AG20443 (cell line): ENCODE results near the gene DLEC1.

Experiments used
- DNase-seq: peaks from one replicate; pipeline ENCODE4 v3.0.0; 2012; ENCODE audit warnings: low spot score, mixed read lengths

The DLEC1 gene

DNA sequence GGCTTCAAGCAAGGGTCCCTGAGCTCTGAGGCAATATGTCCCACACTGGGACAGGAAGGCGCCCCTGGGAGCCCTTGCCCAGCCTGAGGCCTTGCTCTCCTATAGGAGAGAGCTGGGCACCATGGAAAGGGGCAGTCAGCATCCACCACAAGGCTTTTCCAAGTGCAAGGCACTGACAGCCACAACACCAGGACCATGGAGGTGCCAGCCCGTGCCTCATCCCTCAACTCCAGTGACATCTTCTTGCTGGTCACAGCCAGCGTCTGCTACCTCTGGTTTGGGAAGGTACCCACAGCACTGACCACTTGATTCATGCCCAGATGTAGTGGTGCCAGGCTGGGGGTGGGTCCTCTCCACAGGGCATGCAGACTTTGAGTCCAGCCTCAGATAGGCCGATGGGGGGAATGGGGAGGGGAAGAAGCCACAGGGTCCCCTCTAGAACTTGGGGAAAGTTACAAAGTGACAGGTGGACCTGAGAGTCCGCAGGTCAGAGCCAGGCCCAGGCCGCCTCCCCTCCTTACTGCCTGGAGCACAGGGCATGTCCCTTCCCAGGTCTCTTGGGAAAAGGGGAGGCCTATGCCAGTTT lies 36.6 kb upstream of the DLEC1 start:
- DNase-seq = no peak

DNA sequence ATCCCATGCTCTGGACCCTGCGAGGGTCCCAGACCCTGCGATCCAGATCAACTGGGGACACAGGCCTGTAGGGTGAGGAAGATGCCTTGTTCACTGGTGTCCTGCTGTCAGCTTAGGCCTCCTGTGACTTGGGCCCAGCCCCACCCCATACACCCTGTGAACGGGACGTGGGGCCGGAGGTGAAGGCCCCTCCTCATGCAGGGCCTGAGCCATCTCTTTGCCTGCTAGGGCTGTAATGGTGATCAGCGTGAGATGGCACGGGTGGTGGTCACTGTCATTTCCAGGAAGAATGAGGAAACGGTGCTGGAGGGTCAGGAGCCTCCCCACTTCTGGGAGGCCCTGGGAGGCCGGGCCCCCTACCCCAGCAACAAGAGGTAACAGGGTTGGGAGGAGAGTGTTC lies 36.1 kb upstream of the DLEC1 start:
- no peak for DNase-seq

GRCh38 chr3:38003371-38003816 lies 35.6 kb upstream of the DLEC1 start:
- DNase-seq = peak; percentile 70

DNA sequence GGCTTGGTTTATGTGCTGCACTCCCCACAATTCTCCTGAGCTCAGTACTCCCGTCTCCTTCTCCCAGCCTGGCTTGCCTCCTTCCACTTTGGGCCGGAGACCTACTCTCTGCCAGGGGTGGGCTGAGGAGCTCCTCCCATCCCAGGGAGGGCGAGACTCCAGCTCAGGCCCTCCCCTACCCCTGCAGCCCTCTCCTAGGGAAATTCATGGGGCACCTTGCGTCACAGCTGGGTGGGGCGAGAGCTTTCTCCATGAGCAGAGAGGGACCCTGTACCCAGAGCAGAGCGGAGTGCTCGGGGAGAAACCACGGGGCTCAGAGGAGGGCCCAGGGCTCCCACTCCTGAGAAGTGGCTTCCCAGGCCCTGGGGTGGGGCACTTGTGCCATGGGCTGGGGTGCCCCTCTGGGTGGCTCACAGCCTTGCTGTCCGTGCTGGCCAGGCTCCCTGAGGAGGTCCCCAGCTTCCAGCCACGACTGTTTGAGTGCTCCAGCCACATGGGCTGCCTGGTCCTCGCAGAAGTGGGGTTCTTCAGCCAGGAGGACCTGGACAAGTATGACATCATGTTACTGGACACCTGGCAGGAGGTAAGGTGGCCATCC lies 35.1 kb upstream of the DLEC1 start:
- DNase-seq = no peak

DNA sequence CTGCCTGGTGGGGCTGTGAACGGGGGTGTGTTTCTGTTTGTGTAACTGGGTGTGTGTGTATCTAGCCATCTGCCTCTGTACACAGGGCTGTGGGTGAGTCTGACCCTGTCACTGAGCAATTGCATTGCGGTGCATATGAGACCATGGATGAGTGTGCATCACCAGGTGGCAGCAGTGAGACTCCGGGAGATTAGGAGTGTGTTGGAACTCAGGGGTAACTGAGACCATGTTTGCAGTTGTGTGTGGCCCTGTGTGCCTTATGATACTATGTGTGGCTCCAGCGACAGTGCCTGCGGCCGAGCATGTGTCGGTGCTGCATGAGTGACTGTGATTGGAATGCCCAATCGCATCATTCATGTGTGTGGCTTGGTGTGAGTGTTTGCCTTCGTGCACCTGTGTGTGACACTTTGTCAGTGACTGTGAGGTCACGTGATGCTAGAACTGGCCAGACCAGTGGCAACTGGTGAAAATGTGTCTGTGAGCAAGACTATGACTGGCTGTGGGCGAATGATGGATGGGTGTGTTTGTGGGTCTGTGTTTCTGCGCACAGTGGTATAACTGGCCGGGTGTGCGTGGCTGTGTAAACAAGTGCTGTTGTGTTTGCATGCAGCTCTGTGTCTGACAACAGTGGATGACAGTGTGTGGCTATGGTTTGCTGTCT lies 34.5 kb upstream of the DLEC1 start:
- DNase-seq = peak; percentile 74

DNA sequence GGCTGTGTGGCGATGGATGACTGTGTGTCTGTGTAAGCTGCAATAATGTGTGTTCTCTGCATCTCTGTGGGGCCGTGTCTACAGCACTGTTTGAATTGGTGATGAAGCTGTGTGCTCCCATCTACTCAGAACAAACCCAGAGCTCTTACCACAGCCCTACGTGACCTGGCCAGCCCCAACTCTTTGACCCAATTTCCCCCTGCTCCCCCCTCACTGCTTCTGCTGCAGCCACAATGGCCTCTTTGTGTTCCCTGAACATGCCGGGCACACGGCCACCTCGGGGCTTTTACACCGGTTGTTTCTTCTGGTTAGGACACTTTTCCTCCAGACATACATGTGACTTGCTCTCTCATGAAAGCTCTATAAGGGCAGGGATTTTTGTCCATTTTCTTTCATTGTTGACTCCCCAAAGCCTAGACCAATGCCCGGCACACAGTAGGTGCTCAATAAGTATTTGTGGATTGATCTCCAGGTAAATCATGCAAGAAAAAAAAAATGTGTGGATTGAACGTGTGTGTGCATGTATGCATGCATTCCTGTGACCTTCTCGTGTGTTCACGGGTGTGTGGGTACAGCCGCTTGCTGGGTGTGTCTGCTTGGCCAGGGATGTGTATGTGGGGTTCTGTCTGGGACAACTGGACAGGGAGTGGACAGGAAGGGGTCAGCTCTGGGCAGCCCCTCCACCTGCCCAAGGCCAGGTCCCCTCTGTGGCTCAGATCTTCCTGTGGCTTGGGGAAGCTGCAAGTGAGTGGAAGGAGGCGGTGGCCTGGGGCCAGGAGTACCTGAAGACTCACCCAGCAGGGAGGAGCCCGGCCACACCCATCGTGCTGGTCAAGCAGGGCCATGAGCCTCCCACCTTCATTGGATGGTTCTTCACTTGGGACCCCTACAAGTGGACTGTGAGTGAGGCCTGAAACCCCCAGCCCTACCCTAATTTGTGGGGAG lies 33.7 kb upstream of the DLEC1 start:
- no peak for DNase-seq

DNA sequence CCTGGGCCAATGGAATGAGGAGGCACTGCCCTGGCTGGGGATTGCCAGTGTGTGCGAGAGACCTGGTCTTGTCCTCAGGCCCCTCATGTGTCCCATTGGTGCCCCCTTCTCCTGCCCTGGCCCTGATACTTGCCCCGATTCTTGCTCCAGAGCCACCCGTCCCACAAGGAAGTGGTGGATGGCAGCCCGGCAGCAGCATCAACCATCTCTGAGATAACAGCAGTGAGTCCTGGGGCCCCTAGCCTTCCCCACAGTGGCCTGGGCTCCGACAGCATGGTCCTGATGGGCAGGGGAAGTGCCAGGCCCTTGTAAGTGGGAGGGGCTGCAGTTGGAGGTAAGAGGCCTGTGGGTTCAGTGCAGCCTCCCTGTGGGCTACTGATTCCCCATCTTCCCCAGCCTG lies 33.0 kb upstream of the DLEC1 start:
- no peak for DNase-seq

DNA sequence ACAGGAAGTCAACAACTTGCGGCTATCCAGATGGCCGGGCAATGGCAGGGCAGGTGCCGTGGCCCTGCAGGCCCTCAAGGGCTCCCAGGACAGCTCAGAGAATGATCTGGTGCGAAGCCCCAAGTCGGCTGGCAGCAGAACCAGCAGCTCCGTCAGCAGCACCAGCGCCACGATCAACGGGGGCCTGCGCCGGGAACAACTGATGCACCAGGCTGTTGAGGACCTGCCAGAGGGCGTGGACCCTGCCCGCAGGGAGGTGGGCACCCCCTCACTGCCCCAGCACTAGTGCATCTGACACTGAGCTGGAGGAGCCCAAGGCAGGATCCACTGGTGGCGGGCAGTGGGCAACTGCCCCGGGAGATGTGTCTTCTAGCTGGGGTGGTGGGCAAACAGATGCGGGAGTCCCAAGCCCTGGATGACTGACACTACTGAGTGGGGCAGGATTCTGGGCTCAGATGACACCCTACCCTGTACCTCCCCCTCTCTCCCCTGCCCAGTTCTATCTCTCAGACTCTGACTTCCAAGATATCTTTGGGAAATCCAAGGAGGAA lies 32.5 kb upstream of the DLEC1 start:
- DNase-seq = no peak

DNA sequence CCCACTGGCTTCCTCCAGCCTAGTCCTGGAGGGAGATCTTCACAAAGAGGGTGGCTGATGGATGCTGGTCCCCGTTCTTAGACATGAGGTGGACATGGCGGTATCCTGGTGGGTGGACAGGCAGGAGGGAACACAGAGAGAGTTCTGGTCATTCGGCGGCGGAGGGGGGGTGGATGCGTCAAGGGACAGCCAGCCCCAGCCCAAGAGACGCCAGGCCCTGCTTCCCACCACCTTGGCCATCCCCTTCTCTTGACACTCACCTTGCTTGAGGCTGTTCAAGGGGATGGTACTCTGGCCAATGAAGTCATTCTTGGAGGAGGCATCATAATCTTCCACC lies 31.3 kb upstream of the DLEC1 start:
- DNase-seq = no peak

DNA sequence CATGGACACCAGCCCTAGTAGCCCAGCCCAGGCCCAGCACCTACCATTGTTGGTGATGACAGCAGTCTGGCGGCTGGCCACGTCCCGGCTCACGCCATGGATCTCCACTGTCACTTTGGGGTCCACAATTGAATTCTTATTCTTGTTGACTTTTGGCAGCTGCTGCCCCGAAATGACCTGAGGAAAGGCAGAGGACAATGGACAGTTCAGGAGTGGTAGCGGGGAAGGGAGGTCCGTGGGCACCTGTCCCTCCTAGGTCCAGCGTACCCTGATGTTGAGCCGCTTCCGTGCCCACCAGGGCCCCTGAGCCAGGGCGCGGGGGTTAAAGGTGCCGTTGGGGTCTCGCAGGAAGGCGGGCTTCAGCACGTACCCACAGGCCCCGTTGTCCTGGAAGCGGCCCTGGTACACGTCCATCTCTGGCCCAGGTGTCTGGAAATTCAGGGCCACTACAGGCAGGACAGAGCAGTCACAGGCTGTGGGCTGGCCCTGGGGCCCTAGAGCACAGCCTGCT lies 30.8 kb upstream of the DLEC1 start:
- DNase-seq = no peak

GRCh38 chr3:38008971-38009580 lies 29.9 kb upstream of the DLEC1 start:
- no peak for DNase-seq

DNA sequence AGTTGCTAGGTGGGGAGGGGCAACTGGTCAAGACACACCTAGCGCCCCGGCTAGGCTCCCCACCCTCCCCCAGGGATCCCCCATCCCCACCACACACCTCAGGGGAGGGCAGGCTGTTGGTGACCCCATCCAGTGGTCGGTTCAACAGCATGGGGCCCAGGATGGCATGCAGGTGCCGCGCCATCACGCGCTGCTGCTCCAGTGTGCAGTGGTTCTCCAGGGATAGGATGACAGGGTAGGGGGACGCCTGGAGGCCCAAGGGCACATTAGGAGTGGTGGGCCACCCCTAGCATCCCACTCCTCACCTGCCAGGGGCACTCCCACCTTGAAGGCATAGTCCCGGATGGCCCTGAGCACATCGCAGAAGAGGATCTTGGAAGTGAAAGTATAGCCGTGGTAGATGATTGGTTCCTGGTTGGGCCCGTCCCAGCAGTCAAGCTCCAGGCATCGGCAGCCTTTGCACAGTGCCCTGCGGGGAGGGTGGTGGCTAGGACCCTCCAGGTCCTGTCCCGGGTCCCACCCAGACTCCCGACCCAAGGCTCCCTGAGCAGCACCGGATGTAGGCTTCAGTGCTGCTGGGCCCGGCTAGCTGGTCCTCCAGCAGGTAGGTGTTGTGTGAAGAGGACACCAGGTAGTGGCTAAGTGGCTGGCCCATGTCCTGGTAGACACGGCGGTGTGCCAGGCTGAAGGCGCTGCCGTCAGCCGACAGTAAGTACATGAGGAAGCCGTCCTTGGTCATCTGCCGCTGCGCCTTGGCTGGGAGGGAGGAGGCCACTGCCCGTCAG lies 29.0 kb upstream of the DLEC1 start:
- no peak for DNase-seq

GRCh38 chr3:38011111-38011510 lies 27.9 kb upstream of the DLEC1 start:
- DNase-seq = no peak

DNA sequence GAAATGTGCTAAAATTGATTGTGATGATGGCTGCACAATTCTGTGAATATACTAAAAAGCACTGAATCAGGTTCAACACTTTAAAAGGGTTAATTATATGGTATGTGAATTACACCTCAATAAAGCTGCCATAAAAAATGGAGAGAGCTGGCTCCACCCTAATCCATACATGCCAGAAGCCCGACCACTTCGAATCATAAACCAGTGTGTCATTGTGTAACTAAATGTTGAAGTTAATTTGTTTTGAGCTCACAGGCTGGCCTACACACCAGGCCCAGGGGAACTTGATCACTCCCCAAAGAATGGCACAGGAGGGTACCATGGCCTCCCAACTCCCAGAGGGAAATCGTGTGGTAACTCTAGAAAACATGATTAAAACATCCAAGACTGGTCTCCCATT lies 23.5 kb upstream of the DLEC1 start:
- DNase-seq = no peak

- DNase-seq = no peak
These were observed 23.0 kb upstream of the DLEC1 start for GRCh38 chr3:38015984-38016383.

- no peak for DNase-seq
These were observed 22.6 kb upstream of the DLEC1 start for GRCh38 chr3:38016410-38016809.

GRCh38 chr3:38016847-38017444 lies 22.1 kb upstream of the DLEC1 start:
- DNase-seq = no peak

GRCh38 chr3:38017445-38018295 lies 21.3 kb upstream of the DLEC1 start:
- no peak for DNase-seq
